Dendritic cell treated with granulocyte-macrophage colony-stimulating factor and Interleukin-4, amounts not matched to agents 40 ng/mL and 50 ng/mL, for 4 days (primary cell): ENCODE results near the gene PIPOX.
"Not testable (repeated sequence)": the region's sequence is repeated elsewhere in the genome, so short reads cannot be mapped to it uniquely, and the experiment has no call there.

Experiments used
- H3K27ac Mint-ChIP-seq: one replicate; pipeline ENCODE4 v1.8.0; 2022; ENCODE audit warnings: mild to moderate bottlenecking, mixed read lengths
- H3K27me3 Mint-ChIP-seq: one replicate; pipeline ENCODE4 v1.8.0; 2022; ENCODE audit warnings: mild to moderate bottlenecking, mixed read lengths
- H3K36me3 Mint-ChIP-seq: one replicate; pipeline ENCODE4 v1.8.0; 2022; ENCODE audit warnings: low read depth, mixed read lengths
- H3K4me1 Mint-ChIP-seq: one replicate; pipeline ENCODE4 v1.8.0; 2022; ENCODE audit warnings: low read depth, mixed read lengths
- H3K4me3 Mint-ChIP-seq: one replicate; pipeline ENCODE4 v1.8.0; 2022; ENCODE audit warnings: mild to moderate bottlenecking, moderate library complexity, mixed read lengths
- H3K9me3 Mint-ChIP-seq: one replicate; pipeline ENCODE4 v1.8.0; 2022; ENCODE audit warnings: mixed read lengths
- intact Hi-C: fragments of 100-400 bp; cut with micrococcal nuclease; formaldehyde crosslinking; loops from one replicate; pipeline ENCODE4 v1.15.0; 2022

Gene PIPOX

DNA sequence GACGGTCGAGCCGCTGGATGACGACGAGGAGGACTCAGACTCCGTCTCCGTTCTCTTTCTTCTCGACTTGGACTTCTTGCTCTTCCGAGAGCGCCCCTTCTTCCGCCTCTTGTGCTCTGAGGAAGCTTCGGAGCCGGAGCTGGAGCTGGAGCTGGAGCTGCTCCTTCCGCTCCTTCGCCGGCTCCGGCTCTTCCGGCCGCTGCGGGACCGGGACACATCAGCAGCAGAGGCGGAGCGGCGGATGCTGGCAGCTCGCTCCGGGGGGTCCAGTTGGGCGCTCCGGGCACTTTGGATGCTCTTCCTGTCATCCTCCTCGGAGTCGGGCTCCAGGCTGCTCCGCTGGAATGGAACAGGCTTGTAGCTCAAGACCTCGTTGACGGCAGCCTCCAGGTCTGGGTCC is 36.9 kb downstream of the PIPOX start:
- Mint-ChIP-seq H3K4me3 (no peak overlapping the region), H3K27ac (peak overlapping the region; percentile 73), H3K36me3 (peaks cover 97% of the 10 kb centered on the region), H3K27me3 (no peaks in the 10 kb centered on the region), H3K4me1 (peaks cover 37% of the 10 kb centered on the region), H3K9me3 (no peaks in the 10 kb centered on the region)
- intact Hi-C loops: loop anchor here (5.0 kb wide), 1 partner anchor 38 kb away; the partner anchor contains the start of gene PIPOX

- Mint-ChIP-seq H3K27ac (peak overlapping the region; percentile 73), H3K9me3 (no peaks in the 10 kb centered on the region), H3K4me3 (no peak overlapping the region), H3K36me3 (peaks cover 100% of the 10 kb centered on the region), H3K4me1 (peaks cover 37% of the 10 kb centered on the region), H3K27me3 (no peaks in the 10 kb centered on the region)
- intact Hi-C loops: no loop called here
Measured at GRCh38 chr17:29080323-29080722, 37.4 kb downstream of the PIPOX start.

DNA sequence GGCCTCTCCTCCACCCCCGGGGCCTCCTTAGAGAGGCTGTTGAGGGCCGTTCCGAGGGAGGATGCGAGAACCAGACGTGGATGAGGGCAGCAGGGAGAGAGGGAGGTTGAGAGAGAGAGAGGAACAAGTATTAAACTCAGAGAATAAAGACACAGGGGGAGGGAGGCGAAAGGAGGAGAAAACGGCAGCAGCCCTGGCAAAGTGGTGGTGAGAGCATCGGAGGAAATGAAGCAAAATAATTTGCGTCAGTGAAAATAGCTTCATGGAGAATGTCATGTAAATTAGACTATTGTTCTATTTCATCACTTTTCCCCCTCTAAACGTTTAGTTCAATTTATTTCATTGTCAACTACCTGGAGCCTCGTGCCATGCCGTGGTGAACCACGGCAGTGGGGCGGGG is 38.0 kb downstream of the PIPOX start:
- intact Hi-C loops: no loop called here
- H3K9me3 Mint-ChIP-seq: no peaks in the 10 kb centered on the region
- no peak overlapping the region for H3K4me3 Mint-ChIP-seq
- peak overlapping the region; percentile 1 for H3K27ac Mint-ChIP-seq
- H3K4me1 Mint-ChIP-seq: peaks cover 32% of the 10 kb centered on the region
- no peaks in the 10 kb centered on the region for H3K27me3 Mint-ChIP-seq
- peaks cover 100% of the 10 kb centered on the region for H3K36me3 Mint-ChIP-seq

DNA sequence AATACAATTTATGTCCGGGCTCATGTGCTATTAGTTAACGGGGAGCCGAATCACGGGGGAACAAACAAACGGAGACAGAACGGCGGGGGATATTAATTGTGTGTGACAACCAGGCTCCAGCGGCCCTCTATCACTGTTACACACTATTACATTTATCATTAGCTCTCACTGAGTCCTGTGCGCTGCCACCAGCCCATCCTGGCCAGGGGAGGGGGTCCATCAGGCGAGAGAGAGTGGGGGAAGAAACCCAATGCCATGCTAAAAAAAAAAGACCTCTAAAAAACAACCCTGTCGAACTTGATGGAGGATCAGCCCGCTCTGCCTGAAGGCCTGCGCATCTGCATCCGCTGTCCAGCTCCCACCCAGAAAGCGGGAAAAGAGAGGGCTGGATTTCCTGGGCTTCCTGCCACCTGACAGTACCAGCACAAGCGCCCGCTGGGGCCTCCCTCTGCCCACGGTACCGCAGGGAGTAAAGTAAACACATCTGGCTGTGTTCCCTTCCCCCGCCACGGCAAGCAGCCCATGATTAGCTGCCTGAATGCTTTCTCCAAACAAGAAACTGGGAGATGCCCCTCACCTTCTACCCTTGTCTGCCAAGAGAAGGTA is 41.7 kb downstream of the PIPOX start:
- Mint-ChIP-seq H3K4me1 (peaks cover 7% of the 10 kb centered on the region), H3K36me3 (peaks cover 100% of the 10 kb centered on the region), H3K9me3 (no peaks in the 10 kb centered on the region), H3K27me3 (no peaks in the 10 kb centered on the region), H3K4me3 (no peak overlapping the region), H3K27ac (no peak overlapping the region)
- intact Hi-C loops: no loop called here

GRCh38 chr17:29085223-29085622 is 42.3 kb downstream of the PIPOX start:
- Mint-ChIP-seq H3K9me3 (no peaks in the 10 kb centered on the region), H3K4me3 (no peak overlapping the region), H3K27me3 (no peaks in the 10 kb centered on the region), H3K36me3 (peaks cover 100% of the 10 kb centered on the region), H3K27ac (no peak overlapping the region), H3K4me1 (peaks cover 1% of the 10 kb centered on the region)
- intact Hi-C loops: no loop called here

DNA sequence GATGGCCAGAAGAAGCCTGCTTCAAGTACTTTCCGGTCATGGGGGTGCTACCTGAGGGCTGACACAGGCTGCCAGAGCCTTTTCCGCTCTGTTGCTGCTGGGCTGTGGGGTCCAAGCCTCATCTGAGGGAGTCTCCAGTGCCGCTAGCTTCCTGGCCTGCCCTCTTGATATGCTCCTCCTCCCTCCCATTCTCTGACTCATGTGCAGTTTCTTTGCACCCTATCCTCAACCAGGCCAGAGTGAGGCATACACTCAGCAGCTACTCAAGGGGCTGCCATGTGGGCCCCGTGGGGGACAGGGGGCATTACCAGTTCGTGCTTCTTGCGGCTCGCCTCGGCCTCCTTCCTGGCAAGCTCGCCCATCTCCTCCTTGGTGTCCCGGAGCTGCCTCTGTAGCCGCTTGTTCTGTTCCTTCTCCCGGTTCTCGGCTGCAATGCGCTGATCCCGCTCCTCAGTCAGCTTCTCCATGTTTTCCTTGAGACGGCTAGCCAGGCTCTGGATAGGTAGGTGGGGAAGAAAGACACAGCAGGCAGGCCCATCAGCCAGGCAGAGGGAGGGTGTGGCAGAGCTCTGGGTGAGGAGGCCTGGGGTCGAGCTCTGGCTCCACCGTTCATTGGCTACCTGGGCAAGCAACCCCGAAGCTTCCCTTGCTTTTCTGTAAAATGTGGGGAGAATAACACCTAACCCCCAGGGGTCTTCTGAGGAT is 43.8 kb downstream of the PIPOX start:
- Mint-ChIP-seq H3K4me3 (no peak overlapping the region), H3K27me3 (no peaks in the 10 kb centered on the region), H3K4me1 (no peaks in the 10 kb centered on the region), H3K27ac (no peak overlapping the region), H3K9me3 (no peaks in the 10 kb centered on the region), H3K36me3 (peaks cover 100% of the 10 kb centered on the region)
- intact Hi-C loops: no loop called here

DNA sequence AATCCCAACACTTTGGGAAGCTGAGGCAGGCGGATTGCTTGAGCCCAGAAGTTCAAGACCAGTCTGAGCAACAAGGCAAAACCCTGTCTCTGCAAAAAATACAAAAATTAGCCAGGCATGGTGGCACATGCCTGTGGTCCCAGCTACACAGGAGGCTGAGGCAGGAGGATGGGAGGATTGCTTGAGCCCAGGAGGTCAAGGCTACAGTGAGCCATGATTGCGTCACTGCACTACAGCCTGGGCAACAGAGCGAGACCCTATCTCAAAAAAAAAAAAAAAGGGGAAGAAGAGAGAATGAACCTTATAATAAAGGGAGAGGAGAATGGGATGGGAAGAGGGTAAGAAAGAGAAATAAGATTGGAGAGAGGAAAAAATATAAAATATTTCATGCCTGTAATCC is 45.8 kb downstream of the PIPOX start:
- Mint-ChIP-seq H3K27ac (peak overlapping the region; percentile 6), H3K36me3 (peaks cover 100% of the 10 kb centered on the region)
- intact Hi-C loops, H3K4me3 Mint-ChIP-seq, H3K9me3 Mint-ChIP-seq, H3K4me1 Mint-ChIP-seq, H3K27me3 Mint-ChIP-seq: not testable (repeated sequence)

GRCh38 chr17:29089601-29090044 is 46.7 kb downstream of the PIPOX start:
- peaks cover 100% of the 10 kb centered on the region for H3K36me3 Mint-ChIP-seq
- no peaks in the 10 kb centered on the region for H3K4me1 Mint-ChIP-seq
- no peaks in the 10 kb centered on the region for H3K9me3 Mint-ChIP-seq
- H3K27ac Mint-ChIP-seq: peak overlapping the region; percentile 6
- no peaks in the 10 kb centered on the region for H3K27me3 Mint-ChIP-seq
- intact Hi-C loops: no loop called here
- no peak overlapping the region for H3K4me3 Mint-ChIP-seq

DNA sequence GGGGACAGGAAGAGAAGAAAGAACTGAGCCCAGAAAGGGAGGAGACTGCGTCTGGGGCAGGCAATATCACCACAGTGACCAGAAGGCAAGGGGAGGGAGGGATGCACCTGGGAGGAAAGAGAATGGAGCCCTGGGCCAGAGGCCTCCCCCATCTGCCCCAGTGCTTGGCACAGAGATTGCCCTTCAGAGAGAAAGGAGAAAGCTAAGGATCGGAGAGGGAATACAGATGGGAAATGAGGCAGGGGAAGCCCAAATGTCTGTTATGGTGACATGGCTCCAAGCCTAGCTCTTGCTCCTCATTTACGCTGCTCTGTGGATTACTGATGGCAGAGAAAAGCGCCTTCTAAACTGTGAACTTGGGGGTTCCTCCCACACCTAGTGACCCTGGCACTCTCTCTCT is 47.2 kb downstream of the PIPOX start:
- H3K36me3 Mint-ChIP-seq: peaks cover 100% of the 10 kb centered on the region
- intact Hi-C loops: no loop called here
- H3K9me3 Mint-ChIP-seq: no peaks in the 10 kb centered on the region
- H3K27ac Mint-ChIP-seq: no peak overlapping the region
- H3K4me1 Mint-ChIP-seq: no peaks in the 10 kb centered on the region
- H3K4me3 Mint-ChIP-seq: no peak overlapping the region
- H3K27me3 Mint-ChIP-seq: no peaks in the 10 kb centered on the region

DNA sequence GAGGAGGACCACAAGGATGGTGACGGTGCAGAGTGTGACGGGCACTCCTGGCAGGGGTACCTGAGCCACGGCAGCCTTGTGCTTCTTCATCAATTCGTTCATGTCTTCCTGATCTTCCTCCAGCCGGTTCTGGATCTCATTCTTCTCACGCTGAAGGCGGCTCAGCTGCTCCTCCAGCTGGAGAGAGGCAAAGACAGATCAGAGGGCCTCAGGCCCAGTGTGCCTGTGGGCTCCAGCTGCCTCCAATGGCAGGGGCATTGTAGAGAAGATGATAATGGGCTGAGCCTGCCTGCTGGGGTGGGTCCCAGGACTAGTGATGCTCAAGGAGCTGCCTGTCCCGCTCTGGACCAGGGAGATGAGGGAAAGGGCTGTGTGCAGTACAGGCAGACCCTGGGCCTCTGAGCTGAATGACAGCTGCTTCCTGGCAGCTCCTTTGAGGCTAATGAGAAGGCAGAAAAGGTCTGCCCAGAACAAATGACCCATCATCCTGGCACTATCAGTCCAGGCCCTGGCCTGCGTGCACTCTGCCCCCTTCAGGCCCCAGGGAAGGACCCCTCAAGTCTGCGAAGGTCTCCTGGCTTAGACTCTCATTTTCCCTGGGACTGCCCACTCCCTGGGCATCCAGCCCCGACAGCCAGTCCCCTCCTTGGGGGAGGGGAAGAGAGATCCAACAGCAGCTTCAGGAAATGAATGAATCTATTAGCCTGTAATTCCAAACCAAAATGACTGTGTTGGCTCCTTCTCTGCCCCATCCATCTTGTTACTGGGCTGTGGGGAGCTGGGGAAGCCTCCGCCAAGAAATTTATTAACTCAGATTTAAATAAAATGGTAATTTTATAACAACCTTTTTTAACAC is 48.0 kb downstream of the PIPOX start:
- Mint-ChIP-seq H3K9me3 (no peaks in the 10 kb centered on the region), H3K4me1 (no peaks in the 10 kb centered on the region), H3K27ac (no peak overlapping the region)

DNA sequence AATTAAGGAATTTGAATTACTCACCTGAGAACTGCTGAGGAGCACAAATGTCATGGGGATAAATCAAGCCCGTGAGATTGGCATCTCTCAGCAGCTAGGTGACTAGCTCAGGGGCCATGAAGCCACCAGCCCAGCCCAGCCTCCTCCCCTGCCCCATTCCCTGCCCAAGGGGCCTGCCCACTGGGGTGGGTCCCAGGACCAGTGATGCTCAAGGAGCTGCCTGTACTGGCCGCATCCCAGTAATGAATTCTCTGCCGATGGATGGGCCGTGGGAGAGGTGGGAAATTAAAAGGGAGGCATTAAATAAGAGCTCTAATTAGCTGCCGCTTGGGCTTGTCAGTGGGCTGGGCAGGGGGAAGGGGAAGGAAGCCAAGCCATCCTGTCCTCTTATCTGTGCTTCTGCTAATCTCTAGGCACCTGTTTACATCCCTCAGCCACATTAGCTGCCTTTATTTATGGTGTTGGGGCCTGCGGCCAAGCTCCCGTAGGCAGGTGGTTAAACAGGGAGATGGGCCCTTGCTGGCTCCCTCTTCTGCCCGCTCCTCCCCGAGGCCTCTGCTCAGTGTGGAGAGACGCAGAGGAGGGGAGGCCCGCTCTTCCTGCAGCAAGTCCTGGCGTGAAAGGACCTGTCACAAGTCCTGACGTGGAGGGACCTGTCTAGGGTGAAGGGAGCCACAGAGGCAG is 48.8 kb downstream of the PIPOX start:
- Mint-ChIP-seq H3K4me3 (no peak overlapping the region), H3K9me3 (no peaks in the 10 kb centered on the region), H3K4me1 (no peaks in the 10 kb centered on the region), H3K27ac (no peak overlapping the region), H3K36me3 (peaks cover 100% of the 10 kb centered on the region), H3K27me3 (no peaks in the 10 kb centered on the region)
- intact Hi-C loops: loop anchor here (1.0 kb wide), 1 partner anchor 11 kb away; no protein-coding TSS in a partner anchor

More for the DNA sequence above, 48.0 kb downstream of the PIPOX start:
- Mint-ChIP-seq H3K36me3 (peaks cover 100% of the 10 kb centered on the region), H3K27me3 (no peaks in the 10 kb centered on the region), H3K4me3 (no peak overlapping the region)
- intact Hi-C loops: loop anchor here (1.0 kb wide), 1 partner anchor 11 kb away; no protein-coding TSS in a partner anchor

- peaks cover 100% of the 10 kb centered on the region for H3K36me3 Mint-ChIP-seq
- no peak overlapping the region for H3K27ac Mint-ChIP-seq
- H3K4me3 Mint-ChIP-seq: no peak overlapping the region
- intact Hi-C loops: no loop called here
- no peaks in the 10 kb centered on the region for H3K27me3 Mint-ChIP-seq
- no peaks in the 10 kb centered on the region for H3K4me1 Mint-ChIP-seq
- no peaks in the 10 kb centered on the region for H3K9me3 Mint-ChIP-seq
Measured at GRCh38 chr17:29093090-29093871, 50.3 kb downstream of the PIPOX start.

DNA sequence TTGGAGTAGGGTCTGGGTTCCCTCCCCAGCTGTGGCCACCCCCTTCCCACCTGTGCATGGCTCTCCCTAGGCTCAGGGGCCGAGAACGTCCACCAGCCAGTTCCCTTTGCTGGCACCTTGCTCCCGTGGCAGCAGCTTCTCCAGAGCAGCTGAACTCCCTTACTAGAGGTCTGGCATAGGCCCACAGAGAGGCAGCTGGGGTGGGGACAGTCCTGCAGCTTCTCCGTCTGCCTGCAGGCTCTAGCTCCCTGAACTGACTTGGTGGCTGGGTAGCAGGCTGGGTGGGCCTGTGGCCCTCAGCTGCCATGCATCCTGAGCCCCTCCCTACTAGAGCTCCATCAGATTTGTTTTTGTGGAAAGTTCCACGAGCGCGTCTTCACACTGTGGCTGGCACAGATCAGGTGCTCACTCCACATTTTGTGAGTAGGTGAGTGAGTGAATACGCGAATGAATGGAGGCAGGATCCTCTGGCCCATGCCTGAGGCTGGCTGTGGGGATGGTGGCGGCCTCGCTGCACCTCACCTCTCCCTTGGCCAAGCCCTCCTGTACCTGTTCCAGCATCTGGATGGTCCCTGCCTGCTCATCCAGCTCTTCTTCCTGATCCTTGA is 51.3 kb downstream of the PIPOX start:
- Mint-ChIP-seq H3K27me3 (no peaks in the 10 kb centered on the region), H3K36me3 (peaks cover 100% of the 10 kb centered on the region), H3K27ac (no peak overlapping the region), H3K9me3 (no peaks in the 10 kb centered on the region), H3K4me1 (no peaks in the 10 kb centered on the region), H3K4me3 (no peak overlapping the region)
- intact Hi-C loops: no loop called here
